ENCODE data around the gene ACAT2. TPM values are rescaled to one million over a fixed set of nuclear protein-coding genes. Genes with fewer than 3 reads are reported as not detected.

Gene ACAT2
- polyA plus RNA-seq, 3 donors, result 53.1 to 55.7 (median 54.9) TPM

Other genes with a start within 250 kb of the ACAT2 start
- gene SOD2, start 68.8 kb upstream of the ACAT2 start, polyA plus RNA-seq (ENCODE audit: insufficient read length in 3 of 3), result 100 to 1,000 TPM; 100 to 131 (median 122) TPM
- gene WTAP, start 34.5 kb upstream of the ACAT2 start, polyA plus RNA-seq (ENCODE audit: insufficient read length in 3 of 3), result 100 to 1,000 TPM; 118 to 128 (median 121) TPM
- 100 to 1,000 TPM; 254 to 266 (median 258) TPM for gene TCP1, start 27.6 kb downstream of the ACAT2 start, polyA plus RNA-seq (ENCODE audit: insufficient read length in 3 of 3)
- 10 to 100 TPM; 59.9 to 71.8 (median 68.4) TPM for gene MRPL18, start 28.4 kb downstream of the ACAT2 start, polyA plus RNA-seq (ENCODE audit: insufficient read length in 3 of 3)
- under 1 TPM; 0.13 to 0.19 (median 0.18) TPM for gene PNLDC1, start 38.2 kb downstream of the ACAT2 start, polyA plus RNA-seq (ENCODE audit: insufficient read length in 3 of 3)
- gene MAS1, start 128.9 kb downstream of the ACAT2 start, polyA plus RNA-seq (ENCODE audit: insufficient read length in 3 of 3), result under 1 TPM; 0.01 to 0.04 (median 0.03) TPM
- gene IGF2R, start 207.0 kb downstream of the ACAT2 start, polyA plus RNA-seq (ENCODE audit: insufficient read length in 3 of 3), result 10 to 100 TPM; 56.4 to 71.1 (median 69.5) TPM